GM19035 (cell line): ENCODE data around the gene STK11IP.

Source experiments
- ATAC-seq: cut with Tn5 transposase; IDR thresholded peaks from one replicate; pipeline ENCODE4 v1.9.1; 2021; ENCODE audit not compliant: unreplicated experiment

STK11IP gene

GRCh38 chr2:219614076-219614860, 16.6 kb downstream of the STK11IP start:
- ATAC-seq = no peak

- no peak for ATAC-seq
Measured at GRCh38 chr2:219615036-219615435, 17.4 kb downstream of the STK11IP start.

DNA sequence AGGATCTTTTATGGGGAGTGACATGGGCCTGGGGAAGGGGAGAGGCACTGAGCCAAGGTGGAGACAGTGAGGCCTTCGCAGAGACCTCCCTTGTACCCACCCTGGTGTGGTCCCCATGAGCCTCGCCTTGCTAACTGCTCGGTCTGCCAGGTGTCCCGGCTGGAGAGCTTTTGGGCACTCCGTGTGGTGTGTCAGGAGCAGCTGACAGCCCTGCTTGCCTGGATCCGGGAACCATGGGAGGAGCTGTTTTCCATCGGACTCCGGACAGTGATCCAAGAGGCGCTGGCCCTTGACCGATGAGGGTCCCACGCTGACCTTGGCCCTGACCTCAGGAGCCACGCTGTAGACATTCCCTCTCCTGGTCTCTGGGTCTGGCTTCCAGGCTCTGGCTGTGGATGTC, 18.2 kb downstream of the STK11IP start:
- no peak for ATAC-seq

GRCh38 chr2:219616550-219616949, 18.9 kb downstream of the STK11IP start:
- no peak for ATAC-seq

GRCh38 chr2:219618733-219619122, 21.1 kb downstream of the STK11IP start:
- no peak for ATAC-seq

DNA sequence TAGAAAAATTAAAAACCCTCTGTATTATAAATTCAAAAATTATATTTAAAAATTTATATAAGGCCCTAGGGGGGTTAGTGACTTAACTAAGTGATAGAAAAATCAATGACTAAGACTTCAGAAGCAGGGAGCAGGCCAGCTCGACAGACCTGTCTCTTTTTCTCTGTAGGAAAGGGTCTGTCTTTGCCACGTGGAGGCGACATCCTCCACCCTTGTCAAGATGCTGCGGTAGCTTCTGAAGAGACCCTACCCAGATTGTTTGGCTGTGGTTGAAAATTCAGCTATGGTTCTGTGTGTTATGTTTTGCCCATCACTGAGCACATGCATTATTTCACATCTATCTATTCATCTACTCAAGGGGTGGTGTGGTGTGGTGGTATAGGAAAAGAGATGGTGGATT, 21.6 kb downstream of the STK11IP start:
- no peak for ATAC-seq

- no peak for ATAC-seq
Measured at GRCh38 chr2:219620546-219620945, 22.9 kb downstream of the STK11IP start.

DNA sequence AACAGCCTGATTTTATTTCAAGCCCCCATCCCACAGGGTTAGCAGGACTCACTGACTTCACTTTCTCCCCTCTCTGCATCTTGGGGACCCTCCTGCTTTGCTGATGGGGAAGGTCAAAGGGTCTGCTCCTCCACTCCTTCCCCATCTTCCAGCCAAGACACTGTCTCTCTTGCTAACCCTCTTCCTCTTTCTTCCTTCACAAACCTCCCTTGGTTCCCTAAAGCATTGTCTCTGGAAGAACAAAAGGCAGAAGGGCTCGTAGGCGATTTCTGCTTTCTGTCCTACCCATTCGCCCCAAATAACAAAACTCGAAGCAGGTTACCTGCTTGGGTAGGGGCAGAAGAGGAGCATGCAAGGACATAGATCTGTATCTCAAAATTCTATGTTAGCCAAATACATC, 24.3 kb downstream of the STK11IP start:
- ATAC-seq = no peak

DNA sequence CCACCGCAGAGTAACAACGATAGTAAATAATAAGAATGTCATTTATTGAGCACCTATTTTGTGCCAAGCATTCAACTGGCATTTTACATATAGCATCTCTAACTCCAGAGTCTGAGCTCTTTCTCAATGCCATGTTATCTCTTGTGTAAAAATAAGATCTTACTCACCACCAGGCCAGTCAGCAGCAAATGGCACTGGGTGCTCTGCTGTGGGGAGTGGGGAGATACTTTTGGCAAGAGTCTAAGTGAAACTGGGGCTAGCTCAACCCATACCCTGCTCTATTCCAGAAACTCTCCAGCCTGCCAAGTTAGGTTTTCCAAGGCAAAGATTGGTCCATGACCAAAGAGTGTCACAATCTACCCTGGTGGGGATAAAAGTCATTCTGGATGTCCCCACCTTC, 24.8 kb downstream of the STK11IP start:
- no peak for ATAC-seq

DNA sequence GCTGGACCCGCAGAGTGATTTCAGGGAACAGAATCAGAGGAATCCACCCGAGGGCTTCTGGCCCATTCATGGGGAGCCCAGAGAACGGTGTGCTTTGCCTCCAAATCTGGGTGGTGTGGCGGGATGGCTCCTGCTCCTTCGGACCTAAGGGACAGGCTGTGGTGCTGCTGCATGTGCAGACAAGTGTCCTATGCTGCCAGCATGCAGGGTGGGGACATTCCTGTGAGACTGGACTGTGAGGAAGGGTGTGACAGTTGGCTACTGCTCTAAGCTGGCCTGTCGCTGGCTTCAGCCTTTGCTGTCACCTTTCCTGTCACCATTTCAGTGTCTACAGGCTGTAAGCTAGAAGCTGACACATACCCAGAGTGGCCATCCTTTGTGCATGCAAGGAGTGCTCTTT, 26.9 kb downstream of the STK11IP start:
- no peak for ATAC-seq

DNA sequence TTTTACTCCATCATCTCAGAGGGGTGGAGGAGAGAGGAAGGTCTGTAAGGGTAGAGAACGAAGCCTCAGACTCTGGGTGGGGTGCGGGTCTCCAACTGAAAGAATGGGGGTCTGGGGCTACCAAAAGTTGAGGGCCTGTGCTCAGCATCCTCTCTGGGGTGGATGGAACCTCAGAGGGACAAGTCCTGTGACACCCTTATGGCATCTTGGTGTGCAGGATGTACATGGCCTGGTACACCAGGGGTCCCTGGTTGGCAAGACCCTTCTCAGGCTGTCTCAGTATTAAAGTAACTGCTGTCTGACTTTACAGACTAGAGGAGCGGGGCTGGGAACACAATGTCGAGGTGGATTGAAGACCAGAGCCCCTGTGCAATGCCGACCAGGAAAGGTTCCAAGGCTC, 27.5 kb downstream of the STK11IP start:
- ATAC-seq = no peak

DNA sequence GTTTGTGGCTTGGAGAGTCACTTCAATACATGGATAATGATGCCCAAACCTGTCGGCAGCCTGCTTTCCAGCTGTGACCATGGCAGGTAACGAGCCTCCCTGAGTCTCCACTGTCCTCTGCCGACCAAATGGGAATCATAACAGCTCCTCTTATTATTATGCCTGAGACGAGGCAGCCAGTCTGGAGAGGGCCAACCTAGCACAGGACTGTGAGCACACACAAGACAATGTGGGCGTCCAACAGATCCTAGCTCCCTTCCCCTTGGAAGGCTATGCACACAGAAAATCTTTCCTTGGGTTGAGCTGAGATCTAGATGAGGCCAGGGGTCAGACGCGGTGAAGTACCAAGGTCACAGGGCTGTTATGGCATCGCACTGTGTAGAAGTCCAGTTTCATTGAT, 28.9 kb downstream of the STK11IP start:
- no peak for ATAC-seq

GRCh38 chr2:219627103-219628100, 29.7 kb downstream of the STK11IP start, which contains the start of gene SLC4A3:
TSS of gene SLC4A3 (plus strand) at chr2:219627630. CDS start at chr2:219627993, 363 bp downstream.
- ATAC-seq = no peak

- no peak for ATAC-seq
Measured at GRCh38 chr2:219628235-219628985, 30.8 kb downstream of the STK11IP start.

DNA sequence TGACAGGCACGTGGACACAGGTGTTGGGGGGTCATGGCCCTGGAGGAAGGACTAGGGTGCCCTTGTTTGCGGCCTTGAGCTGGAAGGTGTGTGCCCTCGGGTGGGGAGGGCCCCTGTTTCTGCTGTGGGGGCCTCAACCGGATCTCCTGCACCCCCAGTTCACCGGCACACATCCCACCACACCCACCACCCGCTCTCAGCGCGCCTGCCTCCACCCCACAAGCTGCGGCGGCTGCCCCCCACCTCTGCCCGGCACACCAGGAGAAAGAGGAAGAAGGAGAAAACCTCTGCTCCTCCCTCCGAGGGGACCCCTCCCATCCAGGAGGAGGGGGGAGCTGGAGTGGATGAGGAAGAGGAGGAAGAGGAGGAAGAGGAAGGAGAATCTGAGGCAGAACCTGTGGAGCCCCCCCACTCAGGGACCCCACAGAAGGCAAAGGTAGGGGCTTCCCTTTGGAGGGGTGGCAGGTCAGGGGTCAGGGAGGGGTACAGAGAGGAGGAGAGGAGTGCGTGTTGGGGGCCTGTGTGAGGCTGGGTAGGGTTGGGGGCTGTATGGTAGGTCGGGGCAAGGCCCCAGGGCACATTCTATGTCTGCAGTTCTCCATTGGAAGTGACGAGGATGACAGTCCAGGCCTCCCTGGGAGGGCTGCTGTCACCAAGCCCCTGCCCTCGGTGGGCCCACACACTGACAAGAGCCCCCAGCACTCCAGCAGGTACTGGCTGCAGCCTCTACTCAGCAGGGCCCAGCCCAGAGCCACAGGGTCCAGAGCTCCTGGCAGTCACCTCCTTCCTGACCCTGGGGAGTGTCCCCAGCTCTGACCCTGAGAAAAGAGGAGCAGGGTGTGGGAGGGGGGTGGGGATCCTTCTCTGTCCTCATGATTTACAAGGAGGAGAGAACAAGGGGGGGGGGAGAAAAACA, 31.6 kb downstream of the STK11IP start:
- ATAC-seq = no peak

DNA sequence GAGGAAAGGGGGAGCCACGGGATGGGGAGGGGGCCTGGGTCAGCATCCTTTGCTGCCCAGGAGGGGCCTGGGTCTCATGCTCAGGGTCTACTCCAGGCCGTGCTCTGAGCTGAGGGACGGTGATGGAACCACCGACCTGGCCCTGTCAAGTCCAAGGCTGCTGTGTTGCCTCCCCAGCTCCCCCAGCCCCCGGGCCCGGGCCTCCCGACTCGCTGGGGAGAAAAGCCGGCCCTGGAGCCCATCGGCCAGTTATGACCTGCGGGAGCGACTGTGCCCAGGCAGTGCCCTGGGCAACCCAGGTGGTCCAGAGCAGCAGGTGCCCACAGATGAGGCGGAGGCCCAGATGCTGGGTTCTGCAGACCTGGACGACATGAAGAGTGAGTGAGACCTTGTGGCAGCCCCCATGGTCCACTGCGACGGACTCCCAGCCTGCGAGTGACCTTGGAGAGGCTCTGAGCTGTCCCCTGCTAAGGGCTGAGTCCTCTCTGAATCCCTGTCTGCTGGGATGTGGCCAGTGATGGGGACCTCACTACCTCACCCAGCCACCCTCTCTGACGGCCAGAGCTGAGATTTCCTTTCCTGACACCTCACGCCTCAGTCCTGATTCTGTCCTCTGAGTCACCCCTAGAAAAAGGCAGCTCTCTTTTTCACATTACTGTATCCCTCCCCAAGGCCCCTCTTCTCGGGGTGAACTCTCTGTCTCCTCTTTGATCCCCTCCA, 32.5 kb downstream of the STK11IP start:
- no peak for ATAC-seq

DNA sequence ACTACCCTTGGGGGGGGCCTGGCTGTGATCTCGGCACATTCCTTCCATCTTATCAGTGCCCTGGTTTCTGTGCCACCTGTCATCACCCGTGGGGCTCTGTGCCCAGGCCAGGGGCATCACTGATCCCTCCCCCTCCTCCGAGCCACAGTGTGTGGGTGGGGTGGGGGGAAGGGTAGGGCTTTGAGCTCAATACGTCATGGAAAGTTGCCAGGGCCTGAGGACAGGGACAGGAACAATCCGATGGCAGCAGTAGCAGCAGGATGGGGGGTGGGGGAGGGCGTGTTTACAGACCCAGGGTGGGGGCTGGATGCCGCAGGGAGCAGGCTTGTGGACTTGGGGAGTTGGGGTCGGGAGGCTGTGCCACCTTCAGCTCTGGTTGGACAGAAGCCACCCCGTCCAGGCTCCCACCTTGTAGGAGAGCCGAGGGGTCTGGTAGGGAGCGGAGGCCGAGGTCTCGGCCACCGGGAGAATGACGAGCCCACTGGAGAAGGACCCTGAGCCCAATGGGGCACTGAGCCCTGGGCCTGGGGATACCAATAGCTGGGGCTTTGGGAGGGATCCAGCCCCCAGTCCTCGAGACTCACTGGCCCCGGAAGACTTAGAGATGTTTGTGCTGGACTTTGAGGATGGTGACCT, 33.2 kb downstream of the STK11IP start:
- no peak for ATAC-seq

GRCh38 chr2:219631406-219631891, 33.8 kb downstream of the STK11IP start:
- no peak for ATAC-seq
